PC-9 (cell line): ENCODE results near the gene METTL15.

Experiments used
- CTCF ChIP-seq: fragments of 200-600 bp; sonication (generic); conservative IDR thresholded peaks from 2 replicates; pipeline ENCODE4 v1.6.1; 2017; ENCODE audit warnings: mixed run types, antibody characterized with exemption, mild to moderate bottlenecking, moderate library complexity
- EZH2 ChIP-seq: fragments of 200-600 bp; sonication (generic); IDR thresholded peaks from 2 replicates; pipeline ENCODE4 v1.8.0; 2017; ENCODE audit warnings: antibody characterized with exemption, low read depth

DNA sequence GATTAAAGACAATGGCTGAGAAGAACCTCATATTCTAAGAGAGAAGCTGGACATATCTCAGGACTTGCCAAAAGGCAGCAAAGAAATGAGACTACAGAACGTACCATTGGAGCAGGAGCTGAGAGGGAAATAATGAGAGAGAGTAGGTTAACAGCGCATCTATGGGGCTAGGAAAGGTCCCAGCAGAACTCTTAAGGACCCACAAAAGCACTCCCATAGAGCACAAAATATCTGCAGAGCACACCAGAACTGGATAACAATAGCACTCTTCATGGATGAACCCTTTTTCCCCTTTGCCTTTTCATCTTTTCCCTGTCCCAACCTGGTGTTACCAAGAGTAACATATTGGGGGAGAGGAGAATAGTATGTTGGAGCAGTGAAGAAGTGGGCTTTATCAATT lies 245.8 kb downstream of the METTL15 start:
- TF ChIP-seq EZH2: no peak
- TF ChIP-seq CTCF: no peak
